COLO668 (cell line): ENCODE data around the gene ANO6.

Experiments used
- DNase-seq: peaks from one replicate; lab custom pipeline; 2025; ENCODE audit not compliant: unreplicated experiment; lab: John Stamatoyannopoulos, UW

ANO6 gene

GRCh38 chr12:45276154-45276755 is 60.4 kb downstream of the ANO6 start:
- no peak for DNase-seq

GRCh38 chr12:45278447-45278846 is 62.6 kb downstream of the ANO6 start:
- no peak for DNase-seq

GRCh38 chr12:45279931-45280830 is 64.3 kb downstream of the ANO6 start:
- DNase-seq: no peak

GRCh38 chr12:45281994-45282393 is 66.1 kb downstream of the ANO6 start:
- no peak for DNase-seq

- DNase-seq: no peak
These were observed 66.5 kb downstream of the ANO6 start for GRCh38 chr12:45282411-45282810.

GRCh38 chr12:45284096-45284901 is 68.4 kb downstream of the ANO6 start:
- no peak for DNase-seq

GRCh38 chr12:45285717-45286116 is 69.8 kb downstream of the ANO6 start:
- no peak for DNase-seq

- DNase-seq: no peak
These were observed 70.7 kb downstream of the ANO6 start for GRCh38 chr12:45286621-45287020.

GRCh38 chr12:45289245-45290215 is 73.6 kb downstream of the ANO6 start:
- DNase-seq: no peak

- no peak for DNase-seq
These were observed 74.3 kb downstream of the ANO6 start for GRCh38 chr12:45290216-45290605.

GRCh38 chr12:45291518-45291917 is 75.6 kb downstream of the ANO6 start:
- DNase-seq: no peak

- no peak for DNase-seq
These were observed 76.7 kb downstream of the ANO6 start for GRCh38 chr12:45292486-45293195.

GRCh38 chr12:45294906-45295305 is 79.0 kb downstream of the ANO6 start:
- DNase-seq: no peak

GRCh38 chr12:45296046-45296586 is 80.2 kb downstream of the ANO6 start:
- DNase-seq: no peak

- DNase-seq: no peak
These were observed 82.2 kb downstream of the ANO6 start for GRCh38 chr12:45298047-45298446.

GRCh38 chr12:45298721-45299692 is 83.1 kb downstream of the ANO6 start:
- no peak for DNase-seq

- DNase-seq: no peak
These were observed 86.9 kb downstream of the ANO6 start for GRCh38 chr12:45302621-45303369.

GRCh38 chr12:45303945-45304344 is 88.0 kb downstream of the ANO6 start:
- DNase-seq: no peak
